Epithelial cell of esophagus (primary cell): ENCODE results near the gene GCFC2.

Experiments
- DNase-seq: peaks from one replicate; pipeline ENCODE4 v3.0.0; 2010; ENCODE audit warnings: low read depth
- H3K4me3 ChIP-seq: 2 replicates; pipeline ENCODE4 v1.5.1; 2011; ENCODE audit warnings: mild to moderate bottlenecking, low read length, control low read depth
- CTCF ChIP-seq: IDR thresholded peaks from 2 replicates; pipeline ENCODE4 v1.5.1; 2011; ENCODE audit warnings: low read depth, mild to moderate bottlenecking, low read length, control low read depth, inconsistent platforms; ENCODE audit not compliant: insufficient read depth; ENCODE audit errors: missing control alignments

GCFC2 gene

GRCh38 chr2:75632813-75633212 is 77.9 kb downstream of the GCFC2 start:
- no peak for DNase-seq
- H3K4me3 ChIP-seq, result no peak overlapping the region
- no peak for TF ChIP-seq CTCF

GRCh38 chr2:75632091-75632701 is 78.5 kb downstream of the GCFC2 start:
- no peak for TF ChIP-seq CTCF
- no peak for DNase-seq
- no peak overlapping the region for H3K4me3 ChIP-seq

GRCh38 chr2:75627902-75628504 is 82.7 kb downstream of the GCFC2 start:
- DNase-seq, result peak; percentile 79
- no peak overlapping the region for H3K4me3 ChIP-seq
- TF ChIP-seq CTCF, result peak; percentile 99

- DNase-seq, result no peak
- no peak for TF ChIP-seq CTCF
- H3K4me3 ChIP-seq, result no peak overlapping the region
These were observed 87.8 kb downstream of the GCFC2 start for GRCh38 chr2:75622929-75623328.

- no peak for TF ChIP-seq CTCF
- no peak for DNase-seq
- H3K4me3 ChIP-seq, result no peak overlapping the region
These were observed 88.2 kb downstream of the GCFC2 start for GRCh38 chr2:75622500-75622899.

GRCh38 chr2:75621228-75621627 is 89.5 kb downstream of the GCFC2 start:
- no peak for TF ChIP-seq CTCF
- no peak for DNase-seq
- no peak overlapping the region for H3K4me3 ChIP-seq

- peak; percentile 46 for DNase-seq
- no peak for TF ChIP-seq CTCF
- H3K4me3 ChIP-seq, result no peak overlapping the region
These were observed 90.6 kb downstream of the GCFC2 start for GRCh38 chr2:75619956-75620740.
